ENCODE data around the gene SUMF1.

Gene SUMF1

DNA sequence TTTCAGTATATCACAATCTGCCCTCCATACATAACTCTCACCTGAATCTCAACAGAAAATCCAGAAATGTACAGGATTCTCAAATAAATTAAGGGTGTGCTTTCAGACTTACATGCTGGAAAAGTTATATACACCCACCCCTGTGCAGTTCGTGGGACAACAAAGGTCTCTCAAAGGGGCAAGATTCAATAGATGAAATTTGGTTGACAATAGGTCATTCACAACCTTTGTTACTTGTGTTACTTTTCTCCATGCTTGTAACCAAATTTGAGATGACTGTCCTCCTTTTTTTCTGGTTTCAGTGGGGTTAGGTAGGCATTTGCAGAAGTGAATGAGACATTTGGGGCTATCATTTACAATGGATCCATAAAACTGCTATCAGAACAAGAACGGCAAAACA, 91.2 kb downstream of the SUMF1 start:
- DNase-seq = no peak

DNA sequence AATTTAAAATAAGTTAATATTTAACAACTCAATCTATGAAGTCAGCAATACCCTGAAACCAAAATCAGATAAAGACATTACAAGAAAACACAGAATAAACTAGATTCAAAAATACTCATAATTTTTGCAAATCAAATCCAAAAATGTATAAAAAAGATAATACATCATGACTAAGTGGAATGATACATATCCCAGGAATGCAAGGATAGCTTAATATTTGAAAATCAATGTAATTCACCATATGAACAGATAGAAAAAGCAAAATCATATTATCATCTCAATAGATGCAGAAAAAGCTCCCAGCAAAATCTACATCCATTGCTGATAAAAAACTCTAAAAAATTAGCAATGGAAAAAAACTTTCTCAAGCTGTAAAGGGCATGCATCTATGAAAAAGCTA, 93.4 kb downstream of the SUMF1 start:
- no peak for DNase-seq

DNA sequence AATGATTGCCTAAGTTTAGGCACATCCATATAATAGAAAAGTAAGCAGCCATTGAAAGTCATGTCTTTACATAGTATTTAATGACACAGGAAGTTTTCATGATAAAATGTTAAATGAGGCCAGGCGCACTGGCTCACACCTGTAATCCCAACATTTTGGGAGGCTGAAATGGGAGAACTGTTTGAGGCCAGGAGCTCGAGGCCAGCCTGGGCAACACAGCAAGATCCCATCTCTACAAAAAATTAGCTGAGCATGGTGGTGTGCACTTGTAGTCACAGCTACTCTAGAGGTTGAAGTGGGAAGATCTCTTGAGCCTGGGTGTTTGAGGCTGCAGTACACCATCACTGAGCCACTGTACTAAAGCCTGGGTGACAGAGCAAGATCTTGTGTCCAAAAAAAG, 104.5 kb downstream of the SUMF1 start:
- no peak for DNase-seq

DNA sequence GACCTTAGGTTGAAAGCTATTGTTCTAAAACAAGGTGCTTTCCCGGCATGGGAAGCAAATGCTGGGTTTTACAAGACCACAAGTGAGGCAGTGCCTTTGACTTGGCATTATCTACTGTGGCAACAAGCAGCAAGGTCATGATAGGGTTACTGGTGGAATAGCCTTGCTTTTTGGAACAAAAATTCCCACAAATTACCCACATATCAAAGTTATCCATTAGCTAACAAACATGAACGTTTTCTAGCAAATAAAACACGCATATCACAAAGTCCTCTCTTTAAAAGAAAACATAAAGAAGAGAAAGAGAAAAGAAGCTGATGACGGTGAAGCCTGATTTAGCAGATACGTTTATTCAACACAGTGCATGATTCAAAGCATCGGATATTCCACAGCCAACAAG, 106.3 kb downstream of the SUMF1 start:
- no peak for DNase-seq

DNA sequence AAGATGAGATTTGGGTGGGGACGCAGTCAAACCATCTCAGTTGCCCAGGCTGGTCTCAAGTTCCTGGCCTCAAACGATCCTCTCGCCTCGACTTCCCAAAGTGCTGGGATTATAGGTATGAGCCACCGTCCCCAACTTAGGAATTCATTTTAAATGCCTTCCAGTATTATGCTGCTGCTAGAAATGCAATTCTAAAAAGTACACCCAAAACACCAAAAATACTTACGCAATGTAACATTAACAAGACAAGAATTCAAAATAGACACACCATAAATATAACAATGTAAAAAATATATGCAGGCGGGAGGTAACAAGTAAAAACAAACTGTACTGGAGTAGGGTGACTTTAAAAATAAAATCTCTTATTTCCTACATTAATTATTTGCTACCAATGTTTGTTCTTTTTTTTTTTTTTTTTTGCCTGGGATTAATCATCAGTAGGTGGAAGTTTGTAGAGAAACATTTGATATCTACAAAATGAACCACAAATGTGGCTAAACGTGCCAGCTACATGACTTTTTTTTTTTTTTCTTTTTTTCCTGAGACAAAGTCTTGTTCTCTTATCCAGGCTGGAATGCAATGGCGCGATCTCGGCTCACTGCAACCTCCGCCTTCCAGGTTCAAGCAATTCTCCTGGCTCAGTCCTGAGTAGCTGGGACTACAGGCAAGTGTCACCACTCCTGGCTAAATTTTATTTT, 107.1 kb downstream of the SUMF1 start:
- DNase-seq = no peak

DNA sequence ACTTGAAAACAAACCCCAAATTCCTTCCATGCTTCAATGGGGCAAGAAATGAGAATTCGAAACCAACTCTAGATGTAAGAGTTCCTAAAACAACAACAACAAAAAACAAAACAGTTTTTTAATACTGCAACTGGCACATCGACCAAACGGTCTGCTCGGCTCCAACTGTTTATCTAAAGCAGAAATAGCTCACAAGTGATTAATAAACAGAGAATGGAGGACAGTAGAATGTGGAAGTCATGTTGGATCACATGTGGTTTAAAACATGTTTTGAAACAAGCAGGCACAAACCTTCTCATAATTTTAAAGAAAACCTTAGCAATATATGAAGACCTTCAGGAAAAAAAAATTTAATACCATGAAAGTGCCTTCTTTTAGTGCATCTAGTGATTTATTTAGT, 108.8 kb downstream of the SUMF1 start:
- DNase-seq = no peak

DNA sequence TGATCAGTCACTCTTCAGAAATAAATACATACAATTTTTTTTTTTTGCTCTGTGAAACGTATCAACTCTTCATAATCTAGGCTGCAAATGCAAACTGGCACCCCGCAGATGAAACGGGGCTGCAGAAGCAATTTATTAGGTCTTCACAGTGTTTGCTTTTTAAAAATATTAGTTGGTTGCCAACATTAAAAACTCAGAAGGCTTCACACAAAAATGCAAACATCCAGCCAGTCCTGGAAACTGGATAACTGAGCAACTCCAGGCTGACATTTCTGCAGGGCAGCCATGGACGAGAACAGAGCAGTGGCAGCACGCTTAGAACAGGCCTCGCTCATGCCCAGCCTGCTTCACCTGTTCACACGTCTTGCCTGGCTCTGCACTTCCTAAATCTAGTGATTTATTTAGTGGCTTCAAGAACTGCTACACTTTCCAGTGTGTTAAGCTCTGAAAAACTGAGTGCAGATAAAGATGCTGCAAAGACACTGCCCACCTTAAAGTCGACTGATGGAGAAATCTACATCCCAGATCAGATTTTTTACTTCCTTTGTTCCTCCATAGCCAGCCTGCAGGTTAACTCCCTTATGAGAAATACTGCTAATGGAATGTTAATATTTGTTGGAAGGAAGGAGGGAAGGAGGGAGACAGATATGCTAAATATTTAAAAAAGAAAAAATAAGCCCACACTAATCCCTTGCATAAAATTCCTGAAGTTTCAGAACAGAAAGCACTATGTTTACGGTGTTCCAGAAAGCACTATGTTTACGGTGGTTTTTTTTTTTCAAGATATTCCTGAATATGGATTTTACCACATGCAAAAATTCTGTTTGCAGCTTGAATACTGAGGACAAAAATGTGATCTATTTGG, 110.3 kb downstream of the SUMF1 start:
- no peak for DNase-seq

DNA sequence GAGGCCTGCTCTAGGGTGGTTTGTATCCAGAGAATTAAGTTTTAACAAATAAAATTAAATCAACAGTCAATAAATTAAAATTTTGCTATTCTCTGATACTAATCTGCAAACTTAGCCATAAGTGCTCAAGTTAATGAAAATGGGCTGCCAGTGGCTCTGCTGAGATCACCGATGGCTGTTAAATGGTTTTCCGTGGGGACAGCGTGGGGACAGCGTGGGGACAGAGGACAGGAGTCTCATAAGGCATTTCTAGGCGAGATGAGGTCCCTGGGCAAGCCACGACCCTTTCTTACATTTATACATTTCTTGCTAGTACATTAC, 110.9 kb downstream of the SUMF1 start:
- no peak for DNase-seq

DNA sequence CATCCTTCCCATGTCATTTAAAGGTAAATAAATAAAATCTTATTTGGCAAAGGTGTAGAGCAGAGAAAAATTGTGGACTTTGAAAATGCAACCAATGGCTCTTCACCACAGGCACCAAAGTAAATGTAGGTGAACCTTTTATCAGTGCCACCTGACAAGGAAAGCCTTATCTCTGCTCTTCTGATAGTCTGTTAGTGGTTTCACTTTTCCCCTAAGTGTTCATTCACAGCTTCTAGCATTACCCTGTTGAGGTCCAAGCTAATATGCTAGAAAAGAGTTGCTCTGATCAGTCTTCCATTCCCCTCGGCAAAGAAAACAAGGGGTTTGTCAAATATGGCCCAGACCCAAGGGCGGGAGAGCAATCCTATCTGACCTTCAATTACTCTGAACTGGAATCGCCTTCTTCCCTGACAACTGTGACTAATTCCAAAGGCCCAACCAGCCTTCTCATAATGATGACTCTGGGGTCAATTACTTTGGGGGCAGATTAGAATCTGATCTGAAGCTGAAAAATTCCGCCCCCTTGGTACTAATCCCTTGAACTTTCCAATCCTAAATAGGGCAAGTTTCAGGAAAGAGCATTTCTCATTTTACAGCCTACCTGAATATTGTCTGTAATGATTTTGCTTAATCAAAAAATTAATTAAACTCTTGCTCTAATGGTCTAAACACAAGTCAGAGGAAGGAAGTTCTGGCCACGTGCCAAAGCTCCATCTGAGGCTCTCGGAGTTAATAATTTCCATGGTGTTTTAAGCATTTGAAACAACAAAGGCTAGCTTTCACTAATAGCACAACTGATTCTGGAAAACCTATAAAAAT, 111.5 kb downstream of the SUMF1 start:
- DNase-seq = no peak

DNA sequence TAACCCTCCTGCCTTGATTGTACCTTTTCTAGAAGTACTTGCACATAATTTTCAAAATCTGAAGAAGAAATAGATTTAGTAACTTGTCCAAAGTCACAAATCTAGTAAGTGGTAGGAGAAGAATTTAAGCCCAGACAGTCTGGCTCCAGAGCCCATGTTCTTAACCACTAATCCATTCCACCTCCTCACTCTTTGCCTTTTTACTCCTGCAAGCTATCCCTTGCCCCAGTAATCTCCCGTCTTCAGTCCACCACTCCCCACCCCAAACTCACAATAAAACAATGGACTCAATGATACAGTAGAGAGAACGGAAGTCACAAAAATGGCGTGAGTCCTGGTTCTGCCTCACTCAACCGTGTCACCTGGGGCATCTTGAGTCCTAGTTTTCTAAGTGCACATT, 115.2 kb downstream of the SUMF1 start:
- DNase-seq = no peak

DNA sequence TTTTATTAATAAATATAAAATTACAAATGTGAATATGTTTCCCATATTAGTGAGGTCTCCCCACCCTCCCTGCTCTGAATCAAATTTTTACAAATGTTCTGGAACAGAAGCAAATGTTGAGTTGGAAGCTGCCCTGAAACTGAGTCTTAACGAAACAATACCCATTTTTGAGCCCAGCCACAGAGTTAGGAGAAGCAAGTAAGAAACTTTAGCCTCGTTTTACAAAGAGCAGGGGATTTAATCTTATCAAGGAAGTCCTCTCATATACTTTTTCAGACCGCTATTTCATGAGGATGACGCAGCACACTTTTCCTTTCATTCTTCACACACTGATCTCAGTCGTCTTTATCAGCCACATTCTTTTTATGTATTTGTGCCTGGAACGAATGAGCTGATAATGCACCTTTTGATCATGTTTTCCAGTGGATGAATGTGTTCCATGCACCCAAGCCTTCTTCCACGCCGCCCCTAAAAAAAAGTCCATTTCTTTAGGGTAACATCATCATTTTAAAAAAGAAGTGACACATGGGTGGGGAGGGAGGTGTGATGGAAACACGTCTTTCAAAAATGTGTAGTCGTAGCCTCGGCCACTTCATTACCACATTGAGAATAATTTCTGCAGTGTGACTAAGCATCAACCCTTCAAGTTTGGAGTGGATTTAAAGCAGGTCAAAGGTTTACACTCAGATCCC, 115.8 kb downstream of the SUMF1 start:
- peak; percentile 73 for DNase-seq

DNA sequence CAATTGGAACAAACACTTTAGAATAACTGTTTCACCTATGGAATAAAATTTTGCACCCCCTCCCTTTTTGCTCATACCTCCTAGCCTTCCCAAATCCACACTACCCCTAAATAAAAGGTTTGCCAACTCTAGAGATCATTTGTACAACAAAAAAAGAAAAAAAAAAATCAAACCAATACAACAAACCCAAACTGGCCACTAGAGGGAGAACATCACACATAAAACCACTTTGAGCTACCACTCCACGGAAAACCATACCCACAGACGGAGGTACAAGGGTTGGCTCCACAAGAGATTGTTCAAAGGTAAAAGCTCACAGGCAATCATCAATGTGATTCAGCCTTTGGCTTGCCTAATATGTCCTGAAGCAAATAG, 116.3 kb downstream of the SUMF1 start:
- DNase-seq = peak; percentile 32

DNA sequence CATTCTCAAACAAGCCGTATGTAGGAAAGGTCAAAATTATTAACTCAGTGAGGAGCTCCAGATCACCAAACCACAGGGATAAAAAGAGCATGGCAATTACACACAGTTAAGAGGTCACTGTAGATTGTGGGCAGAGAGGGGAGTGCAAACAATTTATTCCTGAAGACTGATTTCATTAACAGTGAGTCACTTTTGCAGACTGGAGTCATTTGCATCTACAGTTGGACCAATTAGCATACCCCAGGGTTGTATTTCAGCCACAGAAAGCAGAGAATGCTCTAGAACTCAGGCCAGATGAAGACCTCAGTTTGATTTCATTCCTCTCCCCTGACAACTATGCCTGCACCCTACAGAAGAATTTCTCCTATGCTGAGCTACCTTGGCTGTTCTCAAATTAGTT, 123.8 kb downstream of the SUMF1 start:
- no peak for DNase-seq

DNA sequence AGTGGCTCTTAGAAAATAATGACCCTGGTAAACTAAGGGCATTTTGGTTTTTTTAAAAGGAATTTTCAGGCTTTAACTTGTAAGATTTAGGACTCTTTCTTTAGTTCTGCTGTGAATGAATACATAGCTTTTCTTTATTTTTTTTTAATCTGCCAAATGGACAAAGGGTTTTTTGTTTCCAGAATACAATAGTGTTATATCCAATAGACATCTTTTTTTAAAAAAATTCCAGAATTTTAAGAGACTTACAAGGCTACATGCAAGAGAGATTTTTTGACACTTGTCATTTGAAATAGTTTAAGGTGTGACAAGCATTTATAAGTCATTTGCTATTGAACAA, 125.8 kb downstream of the SUMF1 start:
- DNase-seq = no peak

DNA sequence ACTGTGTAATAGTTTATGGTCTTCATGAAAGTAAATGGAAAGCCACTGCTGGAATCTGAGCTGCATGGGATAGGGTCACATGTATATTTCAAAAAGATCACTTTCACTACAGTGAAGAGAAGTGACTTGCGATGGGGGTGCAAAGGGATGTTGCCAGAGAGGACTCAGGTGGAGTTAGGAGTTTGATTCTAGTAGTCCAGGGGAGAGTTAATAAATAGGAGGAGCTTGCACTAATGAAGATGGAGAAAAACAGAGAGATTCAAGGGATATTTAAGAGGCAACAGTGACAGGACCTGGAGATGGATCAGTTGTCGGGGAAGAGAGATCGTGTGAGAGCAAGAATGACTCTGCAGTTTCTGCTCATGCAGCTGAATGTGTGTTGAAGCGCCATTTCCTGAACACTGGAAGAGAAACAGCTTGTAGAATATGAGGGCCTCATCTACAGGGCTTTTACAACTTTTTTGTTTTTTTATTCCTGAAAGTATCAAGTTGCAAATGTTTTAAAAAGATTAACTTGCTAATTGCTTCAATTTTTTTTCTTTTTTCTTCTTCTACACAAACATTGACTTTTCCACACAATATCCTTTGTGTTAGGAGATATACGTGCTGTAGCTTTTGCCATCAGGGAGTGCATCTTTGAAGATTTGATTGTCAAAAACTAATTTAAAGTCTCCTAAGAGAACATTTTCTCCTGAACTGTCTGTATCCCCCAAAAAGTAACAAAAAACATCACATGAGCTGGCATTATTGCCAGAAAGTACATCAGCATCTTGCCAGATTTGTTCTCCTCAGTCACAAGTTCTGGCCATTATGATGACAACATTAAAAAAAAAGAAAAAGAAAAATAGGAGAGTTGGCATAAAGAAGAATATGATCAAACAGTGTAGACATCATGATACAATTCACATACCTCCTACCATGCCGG, 126.4 kb downstream of the SUMF1 start:
- no peak for DNase-seq

DNA sequence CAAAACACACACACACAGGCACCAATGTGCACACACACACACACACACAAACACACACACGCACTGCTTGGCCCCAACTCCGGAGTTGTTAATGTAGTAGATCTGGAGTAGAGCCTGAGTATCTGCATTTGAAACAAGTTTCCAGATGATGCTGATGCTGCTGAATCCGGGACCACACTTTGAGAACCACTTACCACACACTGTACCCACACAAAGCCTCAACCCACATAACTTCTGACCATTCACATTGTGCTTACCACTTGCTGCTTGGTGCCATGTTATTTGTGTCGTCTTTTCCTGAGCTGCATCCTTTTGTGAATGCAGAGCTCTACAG, 127.0 kb downstream of the SUMF1 start:
- no peak for DNase-seq

DNA sequence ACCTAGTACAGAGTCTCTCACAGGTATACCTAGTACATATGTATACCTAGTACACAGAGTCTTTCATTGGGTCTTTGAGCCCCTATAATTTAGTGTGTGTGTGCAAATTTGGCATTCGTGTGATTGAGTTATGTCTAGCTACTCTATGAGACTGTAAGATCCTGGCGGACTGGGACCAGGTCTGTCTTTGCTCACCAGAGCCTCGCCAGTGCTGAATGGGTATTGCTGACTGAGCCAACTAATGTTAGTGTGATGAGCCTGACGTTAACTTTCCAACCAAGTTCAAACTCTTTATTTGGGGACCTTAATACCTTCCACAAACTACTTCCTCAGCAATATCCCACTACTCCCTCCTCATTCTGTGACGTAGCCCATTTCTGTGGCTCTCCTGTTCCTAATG, 128.3 kb downstream of the SUMF1 start:
- DNase-seq = no peak

DNA sequence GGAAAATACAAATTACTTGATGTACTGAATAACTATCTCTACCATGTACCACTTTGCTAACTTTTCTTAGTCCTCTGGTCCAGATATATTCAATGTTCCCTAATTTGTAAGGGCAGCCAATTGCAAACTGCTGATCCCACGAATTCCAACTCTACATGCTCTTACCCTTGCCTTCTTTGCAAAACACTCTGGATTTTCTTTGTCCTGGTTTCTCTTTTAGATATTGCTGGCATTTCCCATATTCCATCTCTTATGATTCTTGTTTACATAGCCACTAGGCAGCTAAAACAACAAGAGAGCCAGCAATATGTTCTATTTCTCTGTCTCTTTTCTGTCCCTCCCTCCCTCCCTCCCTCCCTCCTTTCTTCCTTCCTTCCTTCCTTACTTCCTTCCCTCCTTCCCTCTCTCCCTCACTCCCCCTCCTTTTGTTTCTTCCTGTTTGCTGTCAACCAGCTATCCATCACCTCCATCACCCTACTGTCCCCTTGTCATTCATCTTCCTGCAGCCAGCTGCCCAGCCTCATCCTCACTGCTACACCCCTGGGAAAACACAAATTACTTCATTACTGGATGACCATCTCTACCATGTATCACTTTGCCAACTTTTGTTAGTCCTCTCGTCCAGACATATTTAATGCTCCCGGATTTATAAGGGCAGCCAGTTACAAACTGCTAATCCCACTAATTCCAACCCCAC, 130.1 kb downstream of the SUMF1 start:
- no peak for DNase-seq

DNA sequence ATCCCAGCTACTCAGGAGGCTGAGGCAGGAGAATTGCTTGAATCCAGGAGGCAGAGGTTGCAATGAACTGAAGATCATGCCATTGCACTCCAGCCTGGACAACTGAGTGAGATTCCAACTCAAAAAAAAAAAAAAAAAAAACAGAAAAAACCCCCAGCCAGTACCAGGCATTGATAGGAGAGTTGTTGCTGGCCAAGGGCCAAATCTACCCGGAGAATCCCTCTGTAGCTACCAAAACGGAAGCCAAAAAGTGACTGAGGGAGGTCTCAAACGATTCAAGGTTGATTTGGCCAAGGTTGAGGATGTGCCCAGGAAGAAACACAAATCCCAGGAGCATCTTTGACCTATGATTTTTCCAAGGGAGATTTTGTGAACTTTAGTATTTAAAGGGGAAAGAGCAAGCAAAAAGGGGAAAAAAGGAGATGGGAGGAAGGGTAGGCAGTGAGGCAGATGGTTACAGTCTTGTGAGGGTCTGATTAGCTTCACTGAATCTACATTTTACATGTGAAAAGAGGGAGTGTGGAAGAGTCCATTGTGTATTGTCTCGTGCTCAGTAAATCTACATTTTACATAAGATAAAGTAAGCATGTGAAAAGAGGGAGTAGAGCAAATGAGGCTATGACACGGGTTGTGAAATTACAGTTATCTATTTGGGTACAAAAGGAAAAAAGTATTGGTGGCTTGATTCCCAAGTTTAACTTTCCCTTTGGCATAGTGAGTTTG, 131.1 kb downstream of the SUMF1 start:
- DNase-seq = no peak

DNA sequence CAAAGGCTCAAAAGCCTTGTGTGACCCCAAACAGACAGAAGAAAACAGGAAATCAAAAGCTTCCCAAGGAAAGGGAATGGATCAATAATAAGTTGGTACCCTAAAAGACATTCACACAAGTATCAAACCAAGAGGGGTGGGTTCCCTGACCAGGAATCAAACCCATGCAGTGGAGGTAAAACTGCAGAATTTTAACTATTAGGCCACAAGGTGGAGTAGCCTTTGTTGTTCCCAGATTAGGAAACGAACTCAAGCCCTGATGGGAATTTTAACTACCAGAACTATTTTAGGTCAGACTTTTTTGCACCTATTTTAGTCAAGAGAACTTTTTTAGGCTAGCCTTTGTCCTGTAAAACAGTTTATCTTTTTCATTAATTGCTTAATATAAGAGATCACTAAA, 132.5 kb downstream of the SUMF1 start:
- DNase-seq = no peak

DNA sequence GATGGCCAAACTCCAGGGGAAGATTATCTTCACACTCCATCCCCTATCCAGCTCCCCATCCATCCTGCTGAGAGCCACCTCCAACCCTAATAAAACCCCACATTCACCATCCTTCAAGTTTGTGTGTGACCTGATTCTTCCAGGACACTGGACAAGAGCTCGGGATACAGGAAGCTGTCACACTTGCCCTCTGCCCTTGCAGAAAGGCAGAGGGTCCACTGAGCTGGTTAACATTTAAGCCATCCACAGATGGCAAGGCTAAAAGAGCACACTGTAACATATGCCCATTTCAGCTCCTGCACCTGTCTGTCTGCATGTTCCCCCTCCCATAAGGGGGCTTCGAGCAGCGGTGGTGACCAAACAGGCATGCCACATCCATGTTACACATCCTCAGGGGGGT, 134.1 kb downstream of the SUMF1 start:
- DNase-seq = no peak
